Keratinocyte (primary cell): ENCODE measurements around the gene ZC3H18.

Experiments
- CTCF ChIP-seq, 3 experiments: IDR thresholded peaks in 1 of 3; conservative IDR thresholded peaks in 1 of 3; optimal IDR thresholded peaks in 1 of 3; 2 replicates in 2 of 3; 3 replicates in 1 of 3; pipeline versions ENCODE3 to v1.5.1; 2011; ENCODE audit warnings: low read length in 3 of 3, mild to moderate bottlenecking in 3 of 3, moderate library complexity in 2 of 3, control low read depth in 1 of 3, inconsistent platforms in 1 of 3; ENCODE audit not compliant: insufficient read depth in 2 of 3; ENCODE audit errors: extremely low read depth in 1 of 3
- EZH2 ChIP-seq: IDR thresholded peaks from one replicate; pipeline ENCODE4 v1.6.1; 2012; ENCODE audit warnings: inconsistent platforms, mild to moderate bottlenecking, low read length, moderate library complexity

GRCh38 chr16:88646345-88647034 lies 76.3 kb downstream of the ZC3H18 start:
- TF ChIP-seq EZH2 (no peak), CTCF (optimal IDR thresholded peaks at IDR 0.05 in 1 of 3, IDR thresholded peaks at IDR 0.05 in 1 of 3, conservative IDR thresholded peaks at IDR 0.05 in 1 of 3; ENCODE audit: extremely low read depth in 1 of 3, insufficient read depth in 2 of 3, low read length in 3 of 3) (no peak)
